Measurements from ENCODE around the gene KIFC3. TPM values are rescaled to one million over a fixed set of nuclear protein-coding genes. Genes with fewer than 3 reads are reported as not detected.
"Not testable (repeated sequence)": the region's sequence is repeated elsewhere in the genome, so short reads cannot be mapped to it uniquely, and the experiment has no call there.

The KIFC3 gene
- total RNA-seq, 4 donors from 2014 or later = 28.2 to 76.8 (median 46.6) TPM

DNA sequence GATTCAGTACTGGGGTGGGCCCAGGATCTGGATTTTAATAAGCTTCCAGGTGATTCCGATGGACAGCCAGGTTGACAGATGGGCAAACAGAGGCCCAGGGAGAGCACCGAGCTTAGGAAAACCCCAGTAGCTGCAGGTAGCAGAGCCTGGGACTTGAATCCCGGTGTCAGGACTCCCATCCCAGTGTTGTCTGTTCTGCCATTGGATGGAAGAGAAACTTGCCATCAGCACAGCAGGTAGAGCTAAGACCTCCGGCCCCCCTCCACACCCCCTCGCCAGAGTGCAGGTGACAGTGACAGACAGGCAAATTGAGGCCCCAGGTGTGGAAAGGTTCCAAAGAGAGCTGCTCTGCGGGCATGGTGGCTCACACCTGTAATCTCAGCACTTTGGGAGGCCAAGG lies 54.3 kb downstream of the KIFC3 start:
- Histone ChIP-seq H3K4me1 (no peaks in the 10 kb centered on the region), H3K9me3 (no peaks in the 10 kb centered on the region), H3K36me3 (peaks cover 0 to 73% (median 58%) of the 10 kb centered on the region in 4 donors), H3K4me3 (no peak overlapping the region), H3K27me3 (no peaks in the 10 kb centered on the region), H3K27ac (replicated peaks in 1 of 4) (no peak overlapping the region)
- WGBS = 94% methylated on average over 4 of the region's 6 CpGs
- no peak for DNase-seq (ENCODE audit: extremely low spot score)
- intact Hi-C loops (cut with DNase I) = no loop called here
- TF ChIP-seq POLR2AphosphoS5 (IDR thresholded peaks at IDR 0.05) (no peak), EP300 (IDR thresholded peaks at IDR 0.05) (no peak)

DNA sequence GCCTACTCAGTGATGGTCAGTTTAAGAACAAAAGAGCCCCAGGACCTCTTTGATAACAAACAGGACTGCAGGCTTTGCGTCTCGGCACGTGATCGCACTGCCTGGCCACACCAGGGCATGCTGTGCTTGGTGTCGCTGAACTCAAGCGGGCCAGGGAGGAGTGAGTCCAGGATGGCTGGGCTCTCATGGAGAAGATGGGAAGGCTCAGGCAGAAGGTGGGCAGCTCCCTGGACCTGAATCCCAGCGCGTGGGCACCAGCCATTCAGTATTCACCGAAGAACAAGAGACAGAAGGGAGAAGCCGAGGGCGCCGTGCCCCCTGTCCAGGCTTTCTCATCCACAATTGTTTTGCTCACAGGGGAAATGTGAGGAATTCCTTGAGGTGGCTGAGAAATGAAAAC lies 54.8 kb downstream of the KIFC3 start:
- 97% methylated on average over 12 of the region's 12 CpGs for WGBS
- Histone ChIP-seq H3K27ac (replicated peaks in 1 of 4) (no peak overlapping the region), H3K4me3 (no peak overlapping the region), H3K36me3 (peaks cover 0 to 71% (median 54%) of the 10 kb centered on the region in 4 donors), H3K4me1 (no peaks in the 10 kb centered on the region), H3K27me3 (no peaks in the 10 kb centered on the region), H3K9me3 (no peaks in the 10 kb centered on the region)
- no peak for DNase-seq (ENCODE audit: extremely low spot score)
- TF ChIP-seq, protein P1, sequence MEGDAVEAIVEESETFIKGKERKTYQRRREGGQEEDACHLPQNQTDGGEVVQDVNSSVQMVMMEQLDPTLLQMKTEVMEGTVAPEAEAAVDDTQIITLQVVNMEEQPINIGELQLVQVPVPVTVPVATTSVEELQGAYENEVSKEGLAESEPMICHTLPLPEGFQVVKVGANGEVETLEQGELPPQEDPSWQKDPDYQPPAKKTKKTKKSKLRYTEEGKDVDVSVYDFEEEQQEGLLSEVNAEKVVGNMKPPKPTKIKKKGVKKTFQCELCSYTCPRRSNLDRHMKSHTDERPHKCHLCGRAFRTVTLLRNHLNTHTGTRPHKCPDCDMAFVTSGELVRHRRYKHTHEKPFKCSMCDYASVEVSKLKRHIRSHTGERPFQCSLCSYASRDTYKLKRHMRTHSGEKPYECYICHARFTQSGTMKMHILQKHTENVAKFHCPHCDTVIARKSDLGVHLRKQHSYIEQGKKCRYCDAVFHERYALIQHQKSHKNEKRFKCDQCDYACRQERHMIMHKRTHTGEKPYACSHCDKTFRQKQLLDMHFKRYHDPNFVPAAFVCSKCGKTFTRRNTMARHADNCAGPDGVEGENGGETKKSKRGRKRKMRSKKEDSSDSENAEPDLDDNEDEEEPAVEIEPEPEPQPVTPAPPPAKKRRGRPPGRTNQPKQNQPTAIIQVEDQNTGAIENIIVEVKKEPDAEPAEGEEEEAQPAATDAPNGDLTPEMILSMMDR (IDR thresholded peaks at IDR 0.05) = no peak
- TF ChIP-seq POLR2A (IDR thresholded peaks at IDR 0.05; ENCODE audit: low read depth) = no peak
- no peak for TF ChIP-seq POLR2AphosphoS5 (IDR thresholded peaks at IDR 0.05)
- no peak for TF ChIP-seq EP300 (IDR thresholded peaks at IDR 0.05)
- intact Hi-C loops (cut with DNase I) = no loop called here

DNA sequence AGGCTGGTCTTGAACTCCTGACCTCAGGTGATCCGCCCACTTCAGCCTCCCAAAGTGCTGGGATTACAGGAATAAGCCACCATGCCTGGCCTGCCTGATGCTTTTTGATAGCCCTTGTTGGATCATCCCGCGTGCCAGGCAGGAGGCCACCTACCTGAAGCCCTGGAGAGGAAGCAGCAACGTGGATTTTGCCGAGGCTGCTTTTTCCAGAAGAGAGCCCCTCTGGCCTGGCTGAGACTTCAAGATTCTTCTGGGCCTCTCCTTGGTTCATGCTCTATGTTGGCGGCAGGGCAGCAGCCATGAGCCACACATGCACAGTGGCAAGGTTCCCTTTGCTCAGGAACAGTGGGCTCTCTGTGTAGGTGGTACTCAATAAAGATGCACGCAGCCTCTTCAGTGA lies 55.2 kb downstream of the KIFC3 start:
- intact Hi-C loops (cut with DNase I) = no loop called here
- peaks cover 0 to 71% (median 52%) of the 10 kb centered on the region in 4 donors for H3K36me3 ChIP-seq
- 94% methylated on average over 5 of the region's 7 CpGs for WGBS

DNA sequence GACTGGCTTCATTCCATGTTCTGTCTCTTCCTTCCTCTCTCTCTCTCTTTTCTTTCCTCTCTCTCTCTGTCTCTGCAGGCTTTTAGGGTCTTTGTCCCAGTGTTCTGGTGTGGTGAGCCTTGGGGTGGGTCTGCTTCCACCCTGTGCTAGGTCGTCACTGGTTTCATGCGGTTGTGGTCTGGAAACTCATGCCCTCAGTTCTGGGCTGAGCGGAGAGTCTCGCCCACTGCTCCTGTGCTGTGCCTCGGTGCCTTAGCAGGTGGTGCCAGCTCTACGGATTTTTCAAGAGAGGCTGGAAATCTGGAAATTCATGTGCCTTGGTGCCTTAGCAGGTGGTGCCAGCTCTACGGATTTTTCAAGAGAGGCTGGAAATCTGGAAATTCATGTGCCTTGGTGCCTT lies 56.0 kb downstream of the KIFC3 start:
- intact Hi-C loops (cut with DNase I); H3K4me1 ChIP-seq; H3K4me3 ChIP-seq; H3K27ac ChIP-seq (replicated peaks in 1 of 4); H3K27me3 ChIP-seq; DNase-seq (ENCODE audit: extremely low spot score); H3K9me3 ChIP-seq: not testable (repeated sequence)
- WGBS = 95% methylated on average over 7 of the region's 7 CpGs
- peaks cover 0 to 66% (median 45%) of the 10 kb centered on the region in 4 donors for H3K36me3 ChIP-seq

More for the DNA sequence above, 55.2 kb downstream of the KIFC3 start:
- TF ChIP-seq POLR2A (IDR thresholded peaks at IDR 0.05; ENCODE audit: low read depth) = no peak
- Histone ChIP-seq H3K4me1 (no peaks in the 10 kb centered on the region), H3K4me3 (no peak overlapping the region), H3K27me3 (no peaks in the 10 kb centered on the region), H3K9me3 (no peaks in the 10 kb centered on the region), H3K27ac (replicated peaks in 1 of 4) (no peak overlapping the region)
- no peak for DNase-seq (ENCODE audit: extremely low spot score)

DNA sequence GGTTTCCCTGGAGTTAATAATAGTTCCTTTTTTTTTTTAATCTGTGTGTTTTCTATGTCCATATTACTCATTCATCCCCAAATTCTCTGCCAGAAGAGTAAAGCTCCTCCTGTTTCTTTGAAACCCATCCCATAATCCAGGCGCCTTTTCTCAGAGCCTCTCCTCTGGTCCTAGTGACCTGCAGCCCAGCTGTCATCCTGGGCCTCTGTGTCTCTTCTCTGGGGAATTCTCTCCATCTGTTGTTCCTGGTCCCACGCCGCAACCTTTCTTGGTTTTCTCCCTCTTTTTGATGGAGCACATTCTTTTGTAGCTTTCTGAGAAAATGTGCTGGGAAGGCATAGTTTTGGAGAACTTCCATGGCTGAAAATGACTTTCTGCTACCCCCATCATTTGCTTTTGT lies 56.5 kb downstream of the KIFC3 start:
- H3K4me1 ChIP-seq = peaks cover 0 to 8% (median 0%) of the 10 kb centered on the region in 4 donors
- peaks cover 0 to 60% (median 41%) of the 10 kb centered on the region in 4 donors for H3K36me3 ChIP-seq
- no peak overlapping the region for H3K4me3 ChIP-seq
- TF ChIP-seq EP300 (IDR thresholded peaks at IDR 0.05) = no peak
- 94% methylated on average over 3 of the region's 3 CpGs for WGBS
- DNase-seq (ENCODE audit: extremely low spot score) = no peak
- no peaks in the 10 kb centered on the region for H3K27me3 ChIP-seq
- no peaks in the 10 kb centered on the region for H3K9me3 ChIP-seq
- intact Hi-C loops (cut with DNase I) = no loop called here
- no peak overlapping the region for H3K27ac ChIP-seq (replicated peaks in 1 of 4)

DNA sequence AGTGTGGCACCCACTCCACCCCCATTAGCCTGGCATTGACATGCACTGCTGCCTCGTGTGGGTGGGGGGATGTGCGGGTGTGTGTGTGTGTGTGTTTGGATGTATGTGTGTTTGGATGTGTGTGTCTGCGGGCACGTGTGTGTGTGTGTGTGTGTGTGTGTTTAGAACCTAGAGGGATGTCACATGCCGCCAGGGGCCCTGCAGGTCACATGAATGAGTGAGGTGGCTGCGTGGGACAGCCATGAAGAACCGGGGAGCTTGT lies 57.7 kb downstream of the KIFC3 start:
- Histone ChIP-seq H3K4me3 (no peak overlapping the region), H3K9me3 (no peaks in the 10 kb centered on the region), H3K27ac (replicated peaks in 1 of 4) (no peak overlapping the region), H3K27me3 (no peaks in the 10 kb centered on the region), H3K36me3 (peaks cover 0 to 58% (median 41%) of the 10 kb centered on the region in 4 donors), H3K4me1 (peaks cover 0 to 8% (median 0%) of the 10 kb centered on the region in 4 donors)
- intact Hi-C loops (cut with DNase I) = no loop called here
- TF ChIP-seq POLR2AphosphoS5 (IDR thresholded peaks at IDR 0.05) = no peak
- TF ChIP-seq POLR2A (IDR thresholded peaks at IDR 0.05; ENCODE audit: low read depth) = no peak
- WGBS = 84% methylated on average over 7 of the region's 7 CpGs
- DNase-seq (ENCODE audit: extremely low spot score) = no peak

DNA sequence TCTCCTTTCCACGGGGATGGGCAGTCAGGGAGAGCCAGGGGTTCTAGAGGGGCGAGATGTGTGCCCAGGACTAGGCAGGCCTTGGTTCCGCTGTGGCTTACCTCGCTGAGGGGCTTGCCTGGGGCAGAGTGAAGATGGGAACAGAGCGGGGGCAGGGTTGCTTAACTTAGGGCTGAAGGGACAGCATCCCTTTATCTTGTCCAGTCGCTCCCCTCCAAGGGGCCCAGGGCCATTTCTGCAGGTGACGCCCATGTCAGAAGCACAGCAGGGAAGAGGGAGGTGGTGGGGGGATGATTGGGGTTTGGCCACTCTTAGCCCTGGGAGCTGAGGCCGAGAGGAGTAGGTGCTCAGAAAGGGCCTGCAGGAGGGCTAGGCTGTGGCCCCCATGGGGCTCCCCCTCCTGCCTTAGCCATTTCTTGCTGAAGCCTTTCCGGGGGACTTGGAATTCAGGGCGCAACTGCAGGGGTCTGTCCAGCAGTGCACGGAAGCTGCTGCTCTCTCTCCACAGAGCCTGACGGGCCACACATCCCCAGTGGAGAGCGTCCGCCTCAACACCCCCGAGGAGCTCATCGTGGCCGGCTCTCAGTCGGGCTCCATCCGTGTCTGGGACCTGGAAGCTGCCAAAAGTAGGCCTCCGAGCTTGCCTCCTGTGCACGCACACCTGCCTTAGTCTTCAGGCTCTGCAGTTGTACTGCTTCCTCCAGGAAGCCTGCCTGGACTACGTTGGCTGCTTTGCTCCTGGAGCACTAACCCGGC lies 58.2 kb downstream of the KIFC3 start:
- intact Hi-C loops (cut with DNase I) = no loop called here
- Histone ChIP-seq H3K4me3 (no peak overlapping the region), H3K36me3 (peaks cover 0 to 59% (median 41%) of the 10 kb centered on the region in 4 donors), H3K27ac (replicated peaks in 1 of 4) (no peak overlapping the region), H3K4me1 (peaks cover 0 to 8% (median under 1%) of the 10 kb centered on the region in 4 donors), H3K27me3 (no peaks in the 10 kb centered on the region), H3K9me3 (no peaks in the 10 kb centered on the region)
- TF ChIP-seq POLR2AphosphoS5 (IDR thresholded peaks at IDR 0.05) (no peak), EP300 (IDR thresholded peaks at IDR 0.05) (no peak)
- DNase-seq (ENCODE audit: extremely low spot score) = no peak
- 92% methylated on average over 18 of the region's 23 CpGs for WGBS

DNA sequence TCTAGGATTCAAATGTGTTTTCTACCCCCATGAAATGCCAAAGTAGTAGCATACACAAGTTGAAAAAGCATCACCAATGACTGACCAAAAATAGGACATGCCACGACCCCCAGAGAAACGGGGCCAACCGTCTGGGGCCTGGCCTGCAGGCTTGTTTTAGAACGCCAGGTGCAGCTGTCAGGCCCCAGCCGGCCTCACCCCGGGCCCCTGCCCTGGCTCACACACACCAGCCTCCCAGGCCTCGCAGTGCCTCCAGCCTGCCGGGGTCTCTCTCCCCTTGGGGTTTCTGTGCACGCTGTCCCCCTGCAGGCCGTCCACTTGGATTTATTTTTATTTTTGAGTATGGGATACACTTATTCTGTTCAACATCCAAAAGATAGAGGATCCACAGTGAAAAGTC lies 58.8 kb downstream of the KIFC3 start:
- Histone ChIP-seq H3K4me1 (peaks cover 0 to 8% (median 6%) of the 10 kb centered on the region in 4 donors), H3K36me3 (peaks cover 0 to 62% (median 41%) of the 10 kb centered on the region in 4 donors), H3K9me3 (no peaks in the 10 kb centered on the region), H3K27ac (replicated peaks in 1 of 4) (no peak overlapping the region), H3K4me3 (no peak overlapping the region), H3K27me3 (no peaks in the 10 kb centered on the region)
- TF ChIP-seq, protein P1 (IDR thresholded peaks at IDR 0.05) = no peak
- TF ChIP-seq POLR2AphosphoS5 (IDR thresholded peaks at IDR 0.05) (no peak), POLR2A (IDR thresholded peaks at IDR 0.05; ENCODE audit: low read depth) (no peak), EP300 (IDR thresholded peaks at IDR 0.05) (no peak)
- WGBS = 83% methylated on average over 10 of the region's 10 CpGs
- intact Hi-C loops (cut with DNase I) = no loop called here
- DNase-seq (ENCODE audit: extremely low spot score) = no peak
